Activated CD4-positive, alpha-beta T cell treated with anti-CD3 and anti-CD28 coated beads, Interleukin-2, amount 10 ng/mL, durations not matched to agents 7 days and 5 days (primary cell): Measurements from ENCODE around the gene HYAL3. TPM values are rescaled to one million over a fixed set of nuclear protein-coding genes. Genes with fewer than 3 reads are reported as not detected.

ENCODE experiments used
- CTCF ChIA-PET: fragments of 350-600 bp; sonication (Branson Sonifier 250); formaldehyde crosslinking; loops from one replicate; lab custom pipeline; 2021; ENCODE audit warnings: antibody characterized with exemption; lab: Charles Lee
- POLR2A ChIA-PET: fragments of 350-600 bp; sonication (Branson Sonifier 250); formaldehyde crosslinking; loops from one replicate; lab custom pipeline; 2021; ENCODE audit warnings: antibody characterized with exemption; lab: Charles Lee
- DNase-seq: peaks from one replicate; pipeline ENCODE4 v3.0.0-alpha.2; 2020
- H3K27ac Mint-ChIP-seq: one replicate; pipeline ENCODE4 v1.8.0; 2021; ENCODE audit warnings: mild to moderate bottlenecking, moderate library complexity, mixed read lengths
- H3K27me3 Mint-ChIP-seq: one replicate; pipeline ENCODE4 v1.8.0; 2021; ENCODE audit warnings: mixed read lengths
- H3K36me3 Mint-ChIP-seq: one replicate; pipeline ENCODE4 v1.8.0; 2021; ENCODE audit warnings: low read depth, mixed read lengths
- H3K4me1 Mint-ChIP-seq: one replicate; pipeline ENCODE4 v1.8.0; 2021; ENCODE audit warnings: mixed read lengths
- H3K4me3 Mint-ChIP-seq: one replicate; pipeline ENCODE4 v1.8.0; 2021; ENCODE audit warnings: mild to moderate bottlenecking, moderate library complexity, mixed read lengths
- H3K9me3 Mint-ChIP-seq: one replicate; pipeline ENCODE4 v1.8.0; 2021; ENCODE audit warnings: mixed read lengths
- total RNA-seq, 2 experiments: library from RNA; stranded (reverse); gene quantifications; one replicate each; pipeline ENCODE4 v1.2.3, GENCODE V29; 2021

HYAL3 gene
- total RNA-seq, 2 experiments from 2014 or later, result 9.2 to 10.9 TPM

GRCh38 chr3:50339485-50340146 is 40.4 kb upstream of the HYAL3 start:
- ChIA-PET POLR2A (interaction anchor here (1.3 kb wide), 1 partner anchor 10 kb away, joined by 4 read pairs; the partner anchor contains the start of genes CYB561D2 and NPRL2), CTCF (interaction anchor here (0.6 to 9.2 kb wide), 3 partner anchors 8 to 69 kb away, joined by 3 to 76 read pairs (median 3); partner anchors contain the start of genes CYB561D2, NPRL2 and ZMYND10)
- Mint-ChIP-seq H3K27me3 (no peaks in the 10 kb centered on the region), H3K36me3 (peaks cover 42% of the 10 kb centered on the region), H3K4me3 (peak overlapping the region; percentile 87), H3K27ac (peak overlapping the region; percentile 95), H3K9me3 (no peaks in the 10 kb centered on the region), H3K4me1 (peaks cover 56% of the 10 kb centered on the region)
- DNase-seq, result no peak

DNA sequence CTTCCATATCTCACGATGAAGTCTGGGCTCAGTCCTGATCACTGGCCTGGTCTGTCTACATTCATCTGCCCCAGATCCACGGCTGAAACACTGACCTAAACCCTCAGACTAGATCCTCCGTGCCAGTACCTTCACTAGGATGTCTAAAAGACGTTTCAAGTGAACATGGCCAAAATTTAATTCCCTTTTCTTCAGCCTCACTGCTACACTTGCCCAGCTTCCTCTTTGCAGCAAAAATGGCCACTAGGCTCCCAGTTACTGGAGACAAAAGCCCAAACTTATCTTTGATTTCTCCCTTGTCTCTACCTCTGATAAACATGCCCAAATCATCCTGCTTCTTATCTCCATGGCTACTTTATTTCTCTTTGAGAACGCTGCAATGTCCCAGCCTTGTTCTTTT is 39.8 kb upstream of the HYAL3 start:
- peaks cover 61% of the 10 kb centered on the region for H3K4me1 Mint-ChIP-seq
- CTCF ChIA-PET, result interaction anchor here (0.7 to 9.2 kb wide), 7 partner anchors 9 to 92 kb away, joined by 3 to 76 read pairs (median 7); partner anchors contain the start of genes CYB561D2, HYAL3, IFRD2 and NAA80

DNA sequence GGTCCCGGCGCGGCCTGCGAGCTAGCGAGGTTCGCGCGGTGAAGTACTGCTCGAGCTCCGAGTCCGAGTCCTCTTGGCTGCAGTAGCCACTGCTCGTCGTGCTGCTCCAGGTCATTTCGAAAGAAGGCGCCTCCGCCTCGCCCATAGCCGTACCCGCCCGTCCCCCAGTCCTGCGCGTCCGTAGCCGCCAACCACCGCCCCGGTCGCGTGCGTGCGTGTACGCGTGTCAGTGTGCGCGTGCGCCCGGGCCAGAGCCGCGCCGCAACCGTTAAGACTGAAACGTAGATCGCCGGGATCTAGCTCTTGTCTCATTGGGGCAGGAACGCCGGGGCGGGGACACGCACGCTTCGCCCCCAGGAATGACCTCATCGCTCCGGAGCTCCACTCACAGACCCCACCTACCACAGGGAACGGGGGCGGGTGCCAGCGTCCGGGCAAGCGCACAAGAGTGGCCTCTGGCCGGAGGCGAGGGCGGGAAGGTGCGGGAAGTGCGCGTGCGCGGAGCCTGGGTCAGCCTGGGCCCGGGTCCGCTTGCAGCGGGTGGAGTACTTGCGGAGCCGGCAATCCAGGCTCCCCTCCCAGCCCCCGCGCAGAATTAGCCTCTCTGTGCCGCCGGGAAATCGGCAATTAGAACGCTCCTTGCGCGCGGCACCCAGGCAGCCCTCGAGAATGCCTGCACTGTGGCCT is 38.1 kb upstream of the HYAL3 start:
- H3K27ac Mint-ChIP-seq, result peak overlapping the region; percentile 95
- no peaks in the 10 kb centered on the region for H3K9me3 Mint-ChIP-seq
- no peaks in the 10 kb centered on the region for H3K27me3 Mint-ChIP-seq
- peak; percentile 97 for DNase-seq
- H3K36me3 Mint-ChIP-seq, result peaks cover 59% of the 10 kb centered on the region
- peaks cover 67% of the 10 kb centered on the region for H3K4me1 Mint-ChIP-seq
- CTCF ChIA-PET, result interaction anchor here (0.9 to 9.2 kb wide), 14 partner anchors 9 to 279 kb away, joined by 3 to 76 read pairs (median 5); partner anchors contain the start of genes CYB561D2, GNAI2, HYAL2 and HYAL3
- H3K4me3 Mint-ChIP-seq, result peak overlapping the region; percentile 87
- POLR2A ChIA-PET, result interaction anchor here (0.7 to 1.7 kb wide), 6 partner anchors 9 to 276 kb away, joined by 3 to 11 read pairs (median 4); partner anchors contain the start of genes CISH, CYB561D2, HYAL3 and NAA80

More for the DNA sequence above, 39.8 kb upstream of the HYAL3 start:
- H3K9me3 Mint-ChIP-seq, result no peaks in the 10 kb centered on the region
- peak overlapping the region; percentile 87 for H3K4me3 Mint-ChIP-seq
- peak overlapping the region; percentile 95 for H3K27ac Mint-ChIP-seq
- no peaks in the 10 kb centered on the region for H3K27me3 Mint-ChIP-seq
- DNase-seq, result no peak
- H3K36me3 Mint-ChIP-seq, result peaks cover 46% of the 10 kb centered on the region
- POLR2A ChIA-PET, result interaction anchor here (0.6 to 1.3 kb wide), 2 partner anchors 11 to 263 kb away, joined by 4 read pairs; partner anchors contain the start of genes CYB561D2 and NPRL2

- H3K27ac Mint-ChIP-seq, result peak overlapping the region; percentile 95
- ChIA-PET CTCF (interaction anchor here (0.6 to 9.2 kb wide), 16 partner anchors 9 to 279 kb away, joined by 3 to 76 read pairs (median 5); partner anchors contain the start of genes CYB561D2, GNAI2, HYAL2 and HYAL3), POLR2A (interaction anchor here (0.8 to 1.7 kb wide), 5 partner anchors 9 to 277 kb away, joined by 3 to 11 read pairs (median 4); partner anchors contain the start of genes CISH, CYB561D2, HYAL3 and NAA80)
- peaks cover 64% of the 10 kb centered on the region for H3K36me3 Mint-ChIP-seq
- peak overlapping the region; percentile 87 for H3K4me3 Mint-ChIP-seq
- DNase-seq, result no peak
- no peaks in the 10 kb centered on the region for H3K27me3 Mint-ChIP-seq
- no peaks in the 10 kb centered on the region for H3K9me3 Mint-ChIP-seq
- peaks cover 63% of the 10 kb centered on the region for H3K4me1 Mint-ChIP-seq
These were observed 37.4 kb upstream of the HYAL3 start for GRCh38 chr3:50336452-50337174.

DNA sequence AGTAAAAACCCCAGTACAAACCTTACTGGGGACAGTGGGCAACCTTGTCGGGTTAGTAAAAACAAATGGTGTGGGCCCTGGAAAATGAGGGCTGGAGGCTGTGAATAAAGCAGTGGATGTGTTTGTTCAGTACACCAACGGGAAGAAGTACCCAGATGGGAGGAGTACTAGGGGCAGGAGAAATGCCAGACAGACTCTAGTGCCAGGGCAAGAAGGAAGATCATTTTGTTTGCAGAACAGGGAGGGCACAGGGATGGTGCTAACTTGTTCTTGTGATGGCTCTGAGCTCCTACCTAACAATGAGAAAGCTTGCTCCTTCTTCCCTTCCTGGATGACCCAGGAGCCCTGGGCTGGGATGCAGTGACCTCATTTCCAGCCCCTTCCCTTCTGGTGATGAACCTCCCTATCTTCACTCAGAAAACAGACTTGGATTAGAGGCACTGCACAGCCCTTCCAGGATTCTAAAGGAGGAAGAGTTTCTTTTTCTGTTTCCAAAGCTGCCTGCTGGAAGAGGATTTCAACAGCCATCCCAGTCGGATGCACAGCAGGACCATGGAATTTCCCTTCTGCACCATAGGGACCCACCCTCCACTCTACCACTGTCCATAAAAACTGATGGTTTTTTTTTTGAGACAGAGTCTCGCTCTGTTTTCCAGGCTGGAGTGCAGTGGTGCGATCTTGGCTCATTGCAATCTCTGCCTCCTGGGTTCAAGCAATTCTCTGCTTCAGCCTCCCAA is 35.3 kb upstream of the HYAL3 start:
- Mint-ChIP-seq H3K4me3 (peak overlapping the region; percentile 51), H3K9me3 (no peaks in the 10 kb centered on the region), H3K36me3 (peaks cover 77% of the 10 kb centered on the region), H3K27ac (peak overlapping the region; percentile 88), H3K4me1 (peaks cover 50% of the 10 kb centered on the region), H3K27me3 (no peaks in the 10 kb centered on the region)
- ChIA-PET POLR2A (no interaction called here), CTCF (interaction anchor here (1.1 to 9.2 kb wide), 5 partner anchors 11 to 106 kb away, joined by 3 to 76 read pairs (median 4); partner anchors contain the start of genes CYB561D2, HYAL2, NPRL2 and ZMYND10)
- DNase-seq, result no peak

GRCh38 chr3:50333744-50334328 is 34.6 kb upstream of the HYAL3 start:
- peaks cover 73% of the 10 kb centered on the region for H3K36me3 Mint-ChIP-seq
- peak overlapping the region; percentile 88 for H3K27ac Mint-ChIP-seq
- peaks cover 46% of the 10 kb centered on the region for H3K4me1 Mint-ChIP-seq
- no peak for DNase-seq
- H3K9me3 Mint-ChIP-seq, result no peaks in the 10 kb centered on the region
- peak overlapping the region; percentile 51 for H3K4me3 Mint-ChIP-seq
- CTCF ChIA-PET, result interaction anchor here (1.1 to 9.2 kb wide), 5 partner anchors 11 to 106 kb away, joined by 3 to 76 read pairs (median 4); partner anchors contain the start of genes CYB561D2, HYAL2, NPRL2 and ZMYND10
- POLR2A ChIA-PET, result no interaction called here
- H3K27me3 Mint-ChIP-seq, result no peaks in the 10 kb centered on the region

GRCh38 chr3:50331364-50331907 is 32.2 kb upstream of the HYAL3 start:
- Mint-ChIP-seq H3K9me3 (no peaks in the 10 kb centered on the region), H3K4me1 (peaks cover 53% of the 10 kb centered on the region), H3K36me3 (peaks cover 58% of the 10 kb centered on the region), H3K27me3 (no peaks in the 10 kb centered on the region), H3K4me3 (no peak overlapping the region), H3K27ac (no peak overlapping the region)
- ChIA-PET POLR2A (no interaction called here), CTCF (interaction anchor here (0.9 to 9.2 kb wide), 3 partner anchors 8 to 25 kb away, joined by 4 to 76 read pairs (median 52); partner anchors contain the start of genes CYB561D2, HYAL2, NPRL2 and ZMYND10)
- no peak for DNase-seq

DNA sequence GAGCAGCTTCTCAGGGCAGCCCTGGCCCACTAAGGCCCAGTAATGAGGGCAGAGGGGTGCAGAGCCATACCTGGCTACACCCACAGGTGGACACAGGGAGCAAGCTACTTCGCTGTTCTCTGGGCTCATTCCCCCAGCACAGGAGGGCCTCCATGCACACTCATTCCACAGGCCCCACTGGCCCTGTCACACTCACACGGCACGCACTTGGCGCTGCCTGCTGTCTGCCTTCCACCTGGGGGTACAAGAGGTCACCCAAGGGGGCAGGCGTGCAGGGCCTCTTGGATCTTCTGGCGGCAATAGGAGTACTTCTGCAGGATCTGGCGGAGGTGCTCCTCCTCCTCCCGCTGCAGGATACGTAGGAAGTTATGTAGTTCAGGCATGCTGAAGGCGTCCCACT is 31.1 kb upstream of the HYAL3 start:
- Mint-ChIP-seq H3K4me1 (peaks cover 42% of the 10 kb centered on the region), H3K27ac (no peak overlapping the region)

DNA sequence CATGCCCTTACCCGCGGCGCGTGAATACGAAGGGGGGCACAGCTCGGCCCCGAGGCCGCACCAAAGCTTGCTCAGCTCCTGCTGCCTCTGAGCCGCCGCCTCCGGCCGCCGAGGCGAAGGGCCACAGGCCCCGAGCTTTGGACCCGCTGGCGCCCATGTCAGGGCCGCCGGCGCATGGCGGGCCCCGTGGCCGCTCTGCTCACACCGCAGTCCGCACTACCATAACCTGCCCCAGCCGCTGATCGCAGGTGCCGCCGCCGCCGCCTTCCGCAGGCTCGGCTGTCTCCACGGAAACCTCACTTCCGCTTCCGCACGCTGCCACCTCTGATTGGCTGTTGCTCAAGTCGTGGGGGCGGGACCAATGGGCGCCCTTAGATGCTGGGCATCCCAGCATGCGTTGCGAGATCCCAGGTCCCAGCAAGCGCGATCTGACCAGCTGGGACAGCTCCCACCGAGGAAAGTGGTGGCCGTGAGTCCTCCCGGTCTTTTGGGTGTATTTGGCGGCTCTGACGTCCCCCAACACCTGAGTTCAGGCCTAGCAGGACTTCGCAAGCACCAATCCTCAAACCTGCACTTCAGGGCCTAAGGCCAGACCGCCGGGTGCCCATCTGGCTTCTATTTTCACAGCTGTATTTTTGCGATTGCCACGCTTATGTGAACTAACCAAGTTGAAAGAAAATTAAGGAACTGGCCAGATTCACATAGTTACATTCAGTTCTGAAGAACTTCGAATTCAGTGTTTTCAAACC is 28.9 kb upstream of the HYAL3 start, which contains the start of gene TUSC2:
TUSC2 (minus strand) TSS at position 281 of the 749 bp plus-strand sequence; CDS start at position 157, 124 bp downstream.
- H3K9me3 Mint-ChIP-seq, result no peaks in the 10 kb centered on the region
- ChIA-PET CTCF (interaction anchor here (0.6 to 2.9 kb wide), 9 partner anchors 9 to 121 kb away, joined by 3 to 14 read pairs (median 6); partner anchors contain the start of genes HYAL3, NAA80 and RASSF1), POLR2A (interaction anchor here (0.7 to 1.9 kb wide), 2 partner anchors 9 to 224 kb away, joined by 4 to 11 read pairs; no protein-coding TSS in a partner anchor)
- H3K4me1 Mint-ChIP-seq, result peaks cover 30% of the 10 kb centered on the region
- H3K27ac Mint-ChIP-seq, result peak within 1 kb of the TSS; percentile 85
- peaks cover 34% of the 10 kb centered on the region for H3K36me3 Mint-ChIP-seq
- DNase-seq, result peak; percentile 97
- peak within 1 kb of the TSS; percentile 84 for H3K4me3 Mint-ChIP-seq
- H3K27me3 Mint-ChIP-seq, result no peaks in the 10 kb centered on the region

More for the DNA sequence above, 31.1 kb upstream of the HYAL3 start:
- POLR2A ChIA-PET, result no interaction called here
- CTCF ChIA-PET, result interaction anchor here (9.2 kb wide), 1 partner anchor 17 kb away, joined by 76 read pairs; the partner anchor contains the start of genes CYB561D2, NPRL2 and ZMYND10
- H3K27me3 Mint-ChIP-seq, result no peaks in the 10 kb centered on the region
- H3K4me3 Mint-ChIP-seq, result no peak overlapping the region
- H3K9me3 Mint-ChIP-seq, result no peaks in the 10 kb centered on the region
- DNase-seq, result no peak
- peaks cover 47% of the 10 kb centered on the region for H3K36me3 Mint-ChIP-seq

DNA sequence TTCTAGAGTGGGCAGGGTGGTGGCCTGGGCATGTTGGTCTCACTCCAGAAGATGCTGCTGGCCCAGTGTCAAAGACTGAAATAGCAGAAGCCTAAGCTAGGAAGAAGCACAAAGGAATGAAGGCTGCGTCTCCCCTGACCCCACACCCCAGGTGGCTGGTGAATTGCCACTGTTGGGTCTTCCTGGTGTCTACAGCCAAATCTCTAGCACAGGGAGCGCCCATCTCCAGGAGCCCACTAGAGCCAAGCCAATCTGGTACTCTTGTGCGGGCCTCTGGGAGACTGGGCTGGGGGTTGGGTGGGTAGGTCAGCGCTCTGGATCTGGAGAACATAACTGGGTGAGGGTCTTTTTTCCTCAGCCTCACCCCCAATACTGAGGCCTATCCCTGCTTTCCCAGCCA is 27.9 kb upstream of the HYAL3 start:
- H3K27me3 Mint-ChIP-seq, result no peaks in the 10 kb centered on the region
- H3K27ac Mint-ChIP-seq, result peak overlapping the region; percentile 78
- peaks cover 27% of the 10 kb centered on the region for H3K36me3 Mint-ChIP-seq
- no peak for DNase-seq
- POLR2A ChIA-PET, result interaction anchor here (1.9 kb wide), 1 partner anchor 10 kb away, joined by 11 read pairs; no protein-coding TSS in a partner anchor
- CTCF ChIA-PET, result interaction anchor here (1.2 to 2.9 kb wide), 6 partner anchors 9 to 100 kb away, joined by 4 to 14 read pairs (median 6); partner anchors contain the start of genes HYAL3, NAA80 and RASSF1
- H3K9me3 Mint-ChIP-seq, result no peaks in the 10 kb centered on the region
- H3K4me1 Mint-ChIP-seq, result peaks cover 31% of the 10 kb centered on the region
- H3K4me3 Mint-ChIP-seq, result peak overlapping the region; percentile 84
